Activated naive CD4-positive, alpha-beta T cell (primary cell): ENCODE measurements around the gene IL3.

Source experiments
- DNase-seq, 4 experiments: peaks; one replicate each; lab custom pipeline; 2025; lab: John Stamatoyannopoulos, UW

Gene IL3

GRCh38 chr5:132025403-132025971 is 35.0 kb upstream of the IL3 start:
- no peak for DNase-seq

- DNase-seq = no peak
These were observed 33.9 kb upstream of the IL3 start for GRCh38 chr5:132026516-132027008.

- no peak for DNase-seq
These were observed 33.4 kb upstream of the IL3 start for GRCh38 chr5:132027027-132027426.

GRCh38 chr5:132029609-132030330 is 30.7 kb upstream of the IL3 start:
- no peak for DNase-seq

- no peak for DNase-seq
These were observed 29.8 kb upstream of the IL3 start for GRCh38 chr5:132030610-132031009.

GRCh38 chr5:132032196-132032595 is 28.3 kb upstream of the IL3 start:
- DNase-seq = no peak

- no peak for DNase-seq
These were observed 27.3 kb upstream of the IL3 start for GRCh38 chr5:132033122-132033521.

GRCh38 chr5:132037353-132037752 is 23.1 kb upstream of the IL3 start:
- DNase-seq = no peak

- no peak for DNase-seq
These were observed 16.2 kb upstream of the IL3 start for GRCh38 chr5:132044207-132044606.

GRCh38 chr5:132046880-132047299 is 13.6 kb upstream of the IL3 start:
- DNase-seq = no peak

GRCh38 chr5:132049093-132049492 is 11.4 kb upstream of the IL3 start:
- DNase-seq = no peak

GRCh38 chr5:132049559-132049958 is 10.9 kb upstream of the IL3 start:
- DNase-seq = no peak

- no peak for DNase-seq
These were observed 10.3 kb upstream of the IL3 start for GRCh38 chr5:132050136-132050535.

- no peak for DNase-seq
These were observed 9.5 kb upstream of the IL3 start for GRCh38 chr5:132050661-132051552.

GRCh38 chr5:132052520-132052919 is 7.9 kb upstream of the IL3 start:
- no peak for DNase-seq

- no peak for DNase-seq
These were observed 7.0 kb upstream of the IL3 start for GRCh38 chr5:132053483-132053882.

- no peak for DNase-seq
These were observed 6.3 kb upstream of the IL3 start for GRCh38 chr5:132054031-132054696.

GRCh38 chr5:132054697-132055440 is 5.6 kb upstream of the IL3 start:
- no peak for DNase-seq

- no peak for DNase-seq
These were observed 5.0 kb upstream of the IL3 start for GRCh38 chr5:132055441-132055807.

GRCh38 chr5:132055808-132056609 is 4.4 kb upstream of the IL3 start:
- DNase-seq = no peak
